OCI-LY7 (cell line): Measurements from ENCODE around the gene RAB21. TPM values are rescaled to one million over a fixed set of nuclear protein-coding genes. Genes with fewer than 3 reads are reported as not detected.
"Not testable (repeated sequence)": the region's sequence is repeated elsewhere in the genome, so short reads cannot be mapped to it uniquely, and the experiment has no call there.

Source experiments
- BruUV-seq: library from RNA; stranded (reverse); fragments of 400-500 nt; replicated peaks from 2 replicates; lab custom pipeline; 2021; lab: Mats Ljungman, UMichigan
- CTCF ChIA-PET: fragments of 300-600 bp; sonication (Branson Sonifier 250); formaldehyde crosslinking; loops from one replicate; lab custom pipeline; 2022; ENCODE audit warnings: antibody characterized with exemption; ENCODE audit not compliant: unreplicated experiment; lab: Charles Lee
- POLR2A ChIA-PET: fragments of 300-600 bp; sonication (Branson Sonifier 250); formaldehyde crosslinking; loops from one replicate; lab custom pipeline; 2022; ENCODE audit warnings: antibody characterized with exemption; lab: Charles Lee
- DNase-seq: peaks from one replicate; pipeline ENCODE4 v3.0.0-alpha.2; 2015; ENCODE audit warnings: low spot score
- H2AFZ ChIP-seq: fragments of 200-600 bp; sonication (generic), shearing (Covaris generic); 2 replicates; pipeline ENCODE4 v1.6.1; 2014; ENCODE audit warnings: mild to moderate bottlenecking, antibody characterized with exemption, low read length, moderate library complexity
- H3K27ac ChIP-seq: fragments of 200-600 bp; sonication (generic); 2 replicates; pipeline ENCODE4 v1.5.1; 2014; ENCODE audit warnings: mixed run types, low read depth, mild to moderate bottlenecking, moderate library complexity, low read length, inconsistent platforms; ENCODE audit not compliant: poor library complexity, severe bottlenecking
- H3K36me3 ChIP-seq: fragments of 200-600 bp; sonication (generic); 2 replicates; pipeline ENCODE4 v1.6.1; 2014; ENCODE audit warnings: mild to moderate bottlenecking, antibody characterized with exemption, low read length, moderate library complexity, mixed read lengths; ENCODE audit not compliant: insufficient read depth
- H3K4me1 ChIP-seq: fragments of 200-600 bp; sonication (generic); 2 replicates; pipeline ENCODE4 v1.5.1; 2014; ENCODE audit warnings: mild to moderate bottlenecking, low read length; ENCODE audit not compliant: insufficient read depth, poor library complexity, severe bottlenecking
- H3K4me2 ChIP-seq: fragments of 200-600 bp; sonication (generic); 2 replicates; pipeline ENCODE4 v1.6.1; 2014; ENCODE audit warnings: mild to moderate bottlenecking, low read length
- H3K4me3 ChIP-seq: fragments of 200-600 bp; sonication (generic); 2 replicates; pipeline ENCODE4 v1.5.1; 2014; ENCODE audit warnings: mild to moderate bottlenecking, low read depth, low read length; ENCODE audit not compliant: poor library complexity, severe bottlenecking
- H3K79me2 ChIP-seq: fragments of 200-600 bp; sonication (generic); 2 replicates; pipeline ENCODE4 v1.6.1; 2016; ENCODE audit warnings: low read depth, mild to moderate bottlenecking, low read length, moderate library complexity, mixed read lengths; ENCODE audit not compliant: insufficient read depth
- H3K9me2 ChIP-seq: fragments of 200-600 bp; sonication (generic); 2 replicates; pipeline ENCODE4 v1.6.1; 2016; ENCODE audit warnings: mild to moderate bottlenecking, low read length, mixed read lengths; ENCODE audit not compliant: insufficient read depth
- H3K9me3 ChIP-seq: fragments of 200-600 bp; sonication (generic); 2 replicates; pipeline ENCODE4 v1.6.1; 2014; ENCODE audit warnings: mild to moderate bottlenecking, mixed run types, low read length, mixed read lengths
- H4K20me1 ChIP-seq: fragments of 200-600 bp; sonication (generic); 2 replicates; pipeline ENCODE4 v1.6.1; 2014; ENCODE audit warnings: mild to moderate bottlenecking, antibody characterized with exemption, low read length, moderate library complexity, mixed read lengths; ENCODE audit not compliant: insufficient read depth
- EZH2phosphoT487 ChIP-seq: fragments of 200-600 bp; sonication (generic); IDR thresholded peaks from 2 replicates; pipeline ENCODE4 v1.6.1; 2018; ENCODE audit warnings: low read depth, borderline replicate concordance, mild to moderate bottlenecking, mixed run types, antibody characterized with exemption, low read length, moderate library complexity, mixed read lengths
- intact Hi-C: fragments of 100-400 bp; cut with micrococcal nuclease; formaldehyde crosslinking; loops from one replicate; pipeline ENCODE4 v1.10.0; 2022; ENCODE audit not compliant: unreplicated experiment
- total RNA-seq, 2 experiments: library from RNA; depleted of rRNA in 1 of 2; stranded (reverse); fragments of >200 nt in 1 of 2; shearing (Covaris generic) in 1 of 2; gene quantifications; 2 replicates each; pipeline ENCODE4 v1.2.3, GENCODE V29; 2014 to 2022
- TF ChIP-seq, protein P1 (sequence below): fragments of 200-600 bp; sonication (generic); conservative IDR thresholded peaks from 2 replicates; pipeline ENCODE4 v1.5.1; 2014; ENCODE audit warnings: mild to moderate bottlenecking, antibody characterized with exemption, low read length, moderate library complexity, mixed read lengths

Gene RAB21
- total RNA-seq, 2 experiments from 2014 or later = 18.2 to 46.6 TPM

DNA sequence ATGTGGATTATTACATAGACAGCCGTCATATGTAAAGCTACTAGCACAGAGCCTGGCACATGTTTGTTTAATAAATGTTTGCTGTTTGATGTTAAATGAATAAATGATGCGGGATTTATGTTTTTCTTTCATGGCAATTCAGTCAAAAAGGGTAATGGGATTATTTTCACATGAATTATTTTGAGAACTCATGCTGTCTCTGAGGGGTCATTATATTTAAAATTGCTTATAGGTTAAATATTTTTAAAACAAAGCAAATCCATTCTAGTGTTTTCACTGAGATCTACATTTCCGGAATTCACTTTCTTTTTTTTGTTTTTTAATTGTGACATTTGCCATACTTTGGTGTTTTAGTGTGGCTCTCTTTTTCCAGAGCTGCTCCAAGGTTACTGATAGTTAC lies 5.3 kb downstream of the RAB21 start:
- Histone ChIP-seq H3K27ac (no peak overlapping the region), H3K9me3 (peaks cover 40% of the 10 kb centered on the region), H3K4me1 (peaks cover 14% of the 10 kb centered on the region), H3K9me2 (no peaks in the 10 kb centered on the region), H3K4me3 (no peak overlapping the region), H3K4me2 (no peak overlapping the region), H2AFZ (no peak overlapping the region), H3K79me2 (peaks cover 99% of the 10 kb centered on the region), H3K36me3 (peaks cover 76% of the 10 kb centered on the region), H4K20me1 (peaks cover 19% of the 10 kb centered on the region; the same call in 1 of the 2 replicates)
- TF ChIP-seq, protein P1, sequence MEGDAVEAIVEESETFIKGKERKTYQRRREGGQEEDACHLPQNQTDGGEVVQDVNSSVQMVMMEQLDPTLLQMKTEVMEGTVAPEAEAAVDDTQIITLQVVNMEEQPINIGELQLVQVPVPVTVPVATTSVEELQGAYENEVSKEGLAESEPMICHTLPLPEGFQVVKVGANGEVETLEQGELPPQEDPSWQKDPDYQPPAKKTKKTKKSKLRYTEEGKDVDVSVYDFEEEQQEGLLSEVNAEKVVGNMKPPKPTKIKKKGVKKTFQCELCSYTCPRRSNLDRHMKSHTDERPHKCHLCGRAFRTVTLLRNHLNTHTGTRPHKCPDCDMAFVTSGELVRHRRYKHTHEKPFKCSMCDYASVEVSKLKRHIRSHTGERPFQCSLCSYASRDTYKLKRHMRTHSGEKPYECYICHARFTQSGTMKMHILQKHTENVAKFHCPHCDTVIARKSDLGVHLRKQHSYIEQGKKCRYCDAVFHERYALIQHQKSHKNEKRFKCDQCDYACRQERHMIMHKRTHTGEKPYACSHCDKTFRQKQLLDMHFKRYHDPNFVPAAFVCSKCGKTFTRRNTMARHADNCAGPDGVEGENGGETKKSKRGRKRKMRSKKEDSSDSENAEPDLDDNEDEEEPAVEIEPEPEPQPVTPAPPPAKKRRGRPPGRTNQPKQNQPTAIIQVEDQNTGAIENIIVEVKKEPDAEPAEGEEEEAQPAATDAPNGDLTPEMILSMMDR = no peak
- no peak for TF ChIP-seq EZH2phosphoT487
- intact Hi-C loops = no loop called here
- BruUV-seq = no TSS peak
- DNase-seq = no peak
- POLR2A ChIA-PET = interaction anchor here (0.7 kb wide), 1 partner anchor 1453 kb away, joined by 3 read pairs; no protein-coding TSS in a partner anchor
- CTCF ChIA-PET = no interaction called here

DNA sequence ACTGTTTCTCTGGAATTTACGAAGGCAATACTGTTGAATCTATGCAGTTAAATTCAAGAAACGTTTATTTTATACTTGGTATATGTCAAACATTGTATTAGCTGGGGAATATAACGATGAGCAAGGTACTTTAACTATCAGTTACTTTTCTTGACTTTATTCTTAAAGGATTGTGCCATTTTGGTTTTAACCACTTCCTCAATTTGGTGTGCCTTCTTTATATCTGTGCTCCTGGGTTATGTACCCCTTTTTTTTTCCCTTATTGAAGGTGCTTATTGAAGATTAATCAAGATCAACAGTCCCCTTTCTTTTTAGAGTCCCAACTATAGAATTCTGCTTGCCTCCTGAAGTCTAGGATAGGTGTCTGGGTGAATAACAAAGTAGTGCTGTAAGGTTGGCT lies 5.8 kb downstream of the RAB21 start:
- ChIA-PET CTCF (no interaction called here), POLR2A (no interaction called here)
- no peak overlapping the region for H3K27ac ChIP-seq
- H3K4me1 ChIP-seq = peaks cover 14% of the 10 kb centered on the region
- H3K9me3 ChIP-seq = peaks cover 43% of the 10 kb centered on the region
- H2AFZ ChIP-seq = no peak overlapping the region
- no peak overlapping the region for H3K4me3 ChIP-seq
- peaks cover 79% of the 10 kb centered on the region for H3K36me3 ChIP-seq
- H3K79me2 ChIP-seq = peaks cover 100% of the 10 kb centered on the region
- intact Hi-C loops = no loop called here
- TF ChIP-seq, protein P1 = no peak
- TF ChIP-seq EZH2phosphoT487 = no peak
- H3K9me2 ChIP-seq = no peaks in the 10 kb centered on the region
- no peak overlapping the region for H3K4me2 ChIP-seq
- peaks cover 16% of the 10 kb centered on the region; the same call in 1 of the 2 replicates for H4K20me1 ChIP-seq
- no peak for DNase-seq
- BruUV-seq = no TSS peak

DNA sequence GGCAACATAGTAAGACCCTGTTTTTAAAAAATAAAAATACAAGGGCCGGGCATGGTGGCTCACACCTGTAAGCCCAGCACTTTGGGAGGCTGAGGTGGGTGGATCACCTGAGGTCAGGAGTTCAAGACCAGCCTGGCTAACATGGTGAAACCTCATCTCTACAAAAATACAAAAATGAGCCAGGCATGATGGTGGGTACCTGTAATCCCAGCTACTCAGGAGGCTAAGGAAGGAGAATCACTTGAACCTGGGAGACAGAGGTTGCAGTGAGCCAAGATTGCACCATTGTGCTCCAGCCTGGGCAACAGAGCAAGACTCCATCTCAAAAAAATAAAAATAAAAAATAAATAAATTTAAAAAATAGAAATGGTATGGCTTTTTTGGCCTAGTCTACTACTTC lies 6.7 kb downstream of the RAB21 start:
- H3K36me3 ChIP-seq = peaks cover 83% of the 10 kb centered on the region
- CTCF ChIA-PET, H3K4me2 ChIP-seq, BruUV-seq, H3K27ac ChIP-seq, DNase-seq, H3K4me1 ChIP-seq, H2AFZ ChIP-seq, H3K9me2 ChIP-seq, H3K4me3 ChIP-seq, H4K20me1 ChIP-seq, intact Hi-C loops: not testable (repeated sequence)
- POLR2A ChIA-PET = interaction anchor here (0.5 to 0.6 kb wide), 2 partner anchors 107 to 356 kb away, joined by 3 read pairs; no protein-coding TSS in a partner anchor
- H3K79me2 ChIP-seq = peaks cover 100% of the 10 kb centered on the region
- peaks cover 45% of the 10 kb centered on the region for H3K9me3 ChIP-seq
